Purkinje cell (primary cell): ENCODE measurements around the gene SLC38A6. TPM values are rescaled to one million over a fixed set of nuclear protein-coding genes. Genes with fewer than 3 reads are reported as not detected.

ENCODE experiments used
- polyA plus RNA-seq: library from polyadenylated mRNA; unstranded; fragments of >200 nt; fragmentation: Nextera tagmentation; gene quantifications from 2 replicates; pipeline ENCODE4 v1.2.1, GENCODE V29; 2014

SLC38A6 gene
- polyA plus RNA-seq = 15.8 and 21.8 TPM in 2 replicates

GRCh38 chr14:60980811-60981632 is at the start of gene SLC38A6, which contains the start of gene TRMT5:
Gene SLC38A6 (plus strand): TSS chr14:60981245. CDS start chr14:60981278, 33 bp downstream.
Gene TRMT5 (minus strand): TSS chr14:60981079. CDS start chr14:60980973, 106 bp downstream.

Other genes starting within 250 kb of the SLC38A6 start
- gene MNAT1, start 246.5 kb upstream of the SLC38A6 start, polyA plus RNA-seq = 43.1 and 70.4 TPM in 2 replicates
- gene TRMT5, start 166 bp upstream of the SLC38A6 start, polyA plus RNA-seq = 10.6 and 22.8 TPM in 2 replicates